K562 (cell line): ENCODE measurements around the gene BEST1. TPM values are rescaled to one million over a fixed set of nuclear protein-coding genes. Genes with fewer than 3 reads are reported as not detected.

Experiments
- BMI1 ChIP-seq: fragments of 150-350 bp; IDR thresholded peaks from 2 replicates; pipeline ENCODE4 v1.6.1; 2014; ENCODE audit warnings: low read length
- FOXA1 ChIP-seq: fragments of 450-650 bp; IDR thresholded peaks from 2 replicates; pipeline ENCODE4 v1.6.1; 2016; ENCODE audit warnings: mild to moderate bottlenecking, borderline replicate concordance
- GABPA ChIP-seq: fragments of 200-800 bp; sonication (Bioruptor generic); conservative IDR thresholded peaks from 2 replicates; pipeline ENCODE4 v1.6.1; 2016; ENCODE audit warnings: low read depth, missing genetic modification characterization, missing compliant biosample characterization
- GTF2E2 ChIP-seq: fragments of 200-800 bp; sonication (Bioruptor generic); IDR thresholded peaks from 2 replicates; pipeline ENCODE4 v1.6.1; 2016; ENCODE audit warnings: missing genetic modification characterization, missing compliant biosample characterization
- HDAC1 ChIP-seq, 2 experiments: fragments of 450-650 bp; IDR thresholded peaks; 2 replicates each; pipeline ENCODE4 v1.6.1; 2016 to 2017; ENCODE audit warnings: inconsistent platforms in 1 of 2, mild to moderate bottlenecking in 1 of 2, moderate library complexity in 1 of 2
- ILK ChIP-seq: fragments of 450-650 bp; IDR thresholded peaks from 2 replicates; pipeline ENCODE4 v1.6.1; 2016; ENCODE audit warnings: missing genetic modification characterization, low read depth, mild to moderate bottlenecking, missing compliant biosample characterization, moderate library complexity, borderline replicate concordance
- KDM4B ChIP-seq, 2 experiments: fragments of 450-650 bp in 1 of 2; sonication (generic) in 1 of 2; IDR thresholded peaks; 2 replicates each; pipeline ENCODE4 v1.6.1; 2016 to 2017; ENCODE audit warnings: borderline replicate concordance in 2 of 2, antibody characterized with exemption in 1 of 2, low read depth in 1 of 2, mild to moderate bottlenecking in 1 of 2
- KLF13 ChIP-seq: fragments of 450-650 bp; IDR thresholded peaks from 2 replicates; pipeline ENCODE4 v1.6.1; 2016; ENCODE audit warnings: missing genetic modification characterization, low read depth, mild to moderate bottlenecking, missing compliant biosample characterization, moderate library complexity, borderline replicate concordance
- MNT ChIP-seq, 2 experiments: fragments of 450-650 bp; conservative IDR thresholded peaks; 2 replicates each; pipeline ENCODE4 v1.6.1; 2017; ENCODE audit warnings: mild to moderate bottlenecking in 2 of 2, moderate library complexity in 2 of 2
- MXD1 ChIP-seq: fragments of 250-450 bp; sonication (Bioruptor Pico); IDR thresholded peaks from 2 replicates; pipeline ENCODE4 v1.8.0; 2021; ENCODE audit warnings: borderline replicate concordance, mild to moderate bottlenecking, moderate library complexity; ENCODE audit not compliant: poor library complexity, severe bottlenecking
- POLR2H ChIP-seq: IDR thresholded peaks from 2 replicates; pipeline ENCODE4 v1.6.1; 2016; ENCODE audit warnings: missing genetic modification characterization, low read depth, mild to moderate bottlenecking, control low read depth, missing compliant biosample characterization, moderate library complexity
- SAFB2 ChIP-seq: fragments of 200-400 bp; formaldehyde crosslinking; IDR thresholded peaks from 2 replicates; pipeline ENCODE4 v1.6.1; 2018; ENCODE audit warnings: borderline replicate concordance, low read length, low read depth, moderate library complexity; ENCODE audit not compliant: severe bottlenecking
- TBP ChIP-seq: optimal IDR thresholded peaks from 2 replicates; pipeline ENCODE3; 2011; ENCODE audit warnings: low read depth, low read length, improper control_type of control experiment
- ZBTB34 ChIP-seq: fragments of 250-450 bp; sonication (Bioruptor Pico); IDR thresholded peaks from 2 replicates; pipeline ENCODE4 v1.8.0; 2021; ENCODE audit warnings: mild to moderate bottlenecking, moderate library complexity
- ZNF12 ChIP-seq: sonication (generic); formaldehyde crosslinking; IDR thresholded peaks from 2 replicates; pipeline ENCODE4 v1.4.0; 2020; ENCODE audit warnings: mild to moderate bottlenecking, missing genetic modification reagents
- ZNF3 ChIP-seq: fragments of 250-450 bp; sonication (Bioruptor Pico); IDR thresholded peaks from 2 replicates; pipeline ENCODE4 v1.5.0; 2021; ENCODE audit warnings: mild to moderate bottlenecking, moderate library complexity
- ZNF583 ChIP-seq: fragments of 250-450 bp; sonication (Bioruptor Pico); IDR thresholded peaks from 2 replicates; pipeline ENCODE4 v1.4.0; 2020
- polyA plus RNA-seq, 8 experiments: library from polyadenylated mRNA; depleted of rRNA in 4 of 8; stranded (reverse) in 5 of 8; unstranded in 3 of 8; fragments of >200 nt; fragmentation: Nextera tagmentation in 2 of 8; fragmentation: Illumina TruSeq in 1 of 8; extraction: Ambion mirVana in 2 of 8; extraction: Trizol in 1 of 8; gene quantifications; 2 replicates each; pipeline versions ENCODE4 v1.2.1 to v1.2.3, GENCODE V29; 2011 to 2014; ENCODE audit warnings: inconsistent platforms in 1 of 8, missing spikeins in 1 of 8
- total RNA-seq, 7 experiments: library from RNA; depleted of rRNA in 6 of 7; stranded (reverse); fragments of >200 nt in 6 of 7; fragmentation: Illumina TruSeq in 2 of 7; extraction: Trizol in 2 of 7; gene quantifications; 2 replicates each; pipeline versions ENCODE4 v1.2.1 to v1.2.3, GENCODE V29; 2011 to 2021; ENCODE audit warnings: low replicate concordance in 1 of 7
- TF ChIP-seq, protein P1 (sequence below): fragments of 250-450 bp; sonication (Bioruptor Pico); IDR thresholded peaks from 2 replicates; pipeline ENCODE4 v1.4.0; 2020; ENCODE audit warnings: mild to moderate bottlenecking
- TF ChIP-seq, protein P2 (sequence below): sonication (generic); formaldehyde crosslinking; IDR thresholded peaks from 2 replicates; pipeline ENCODE4 v1.8.0; 2022; ENCODE audit warnings: missing genetic modification reagents, mild to moderate bottlenecking, moderate library complexity, borderline replicate concordance
- TF ChIP-seq, protein P3 (sequence below): fragments of 250-450 bp; sonication (Bioruptor Pico); IDR thresholded peaks from 2 replicates; pipeline ENCODE4 v1.8.0; 2022; ENCODE audit warnings: moderate library complexity, mild to moderate bottlenecking, inconsistent platforms

The BEST1 gene
- total and polyA plus RNA-seq, 9 of the 15 experiments (the other 6 are each of a cell fraction or from before 2014, with no cell fraction given): 0.07 to 1.3 (median 0.40) TPM

GRCh38 chr11:61949169-61950034, 749 bp upstream of the BEST1 start (continued):
- peak; percentile 92 for TF ChIP-seq GTF2E2
- TF ChIP-seq ZBTB34: no peak
- peak; percentile 85 for TF ChIP-seq ZNF583 (CRISPR knock-in tag)
- no peak for TF ChIP-seq HDAC1 (IDR thresholded peaks at IDR 0.05)
- no peak for TF ChIP-seq BMI1
- no peak for TF ChIP-seq ZNF12 (CRISPR knock-in tag)
- TF ChIP-seq MNT (conservative IDR thresholded peaks at IDR 0.05): peak in 1 of 2 experiments; percentile 36; a peak in 2 of 4 replicates
- TF ChIP-seq MXD1: no peak
- TF ChIP-seq, protein P1, sequence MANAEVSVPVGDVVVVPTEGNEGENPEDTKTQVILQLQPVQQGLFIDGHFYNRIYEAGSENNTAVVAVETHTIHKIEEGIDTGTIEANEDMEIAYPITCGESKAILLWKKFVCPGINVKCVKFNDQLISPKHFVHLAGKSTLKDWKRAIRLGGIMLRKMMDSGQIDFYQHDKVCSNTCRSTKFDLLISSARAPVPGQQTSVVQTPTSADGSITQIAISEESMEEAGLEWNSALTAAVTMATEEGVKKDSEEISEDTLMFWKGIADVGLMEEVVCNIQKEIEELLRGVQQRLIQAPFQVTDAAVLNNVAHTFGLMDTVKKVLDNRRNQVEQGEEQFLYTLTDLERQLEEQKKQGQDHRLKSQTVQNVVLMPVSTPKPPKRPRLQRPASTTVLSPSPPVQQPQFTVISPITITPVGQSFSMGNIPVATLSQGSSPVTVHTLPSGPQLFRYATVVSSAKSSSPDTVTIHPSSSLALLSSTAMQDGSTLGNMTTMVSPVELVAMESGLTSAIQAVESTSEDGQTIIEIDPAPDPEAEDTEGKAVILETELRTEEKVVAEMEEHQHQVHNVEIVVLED (CRISPR knock-in tag): 0 out of 2 replicates have a peak, but pooled peaks have one; percentile 19
- no peak for TF ChIP-seq SAFB2
- TF ChIP-seq, protein P2, sequence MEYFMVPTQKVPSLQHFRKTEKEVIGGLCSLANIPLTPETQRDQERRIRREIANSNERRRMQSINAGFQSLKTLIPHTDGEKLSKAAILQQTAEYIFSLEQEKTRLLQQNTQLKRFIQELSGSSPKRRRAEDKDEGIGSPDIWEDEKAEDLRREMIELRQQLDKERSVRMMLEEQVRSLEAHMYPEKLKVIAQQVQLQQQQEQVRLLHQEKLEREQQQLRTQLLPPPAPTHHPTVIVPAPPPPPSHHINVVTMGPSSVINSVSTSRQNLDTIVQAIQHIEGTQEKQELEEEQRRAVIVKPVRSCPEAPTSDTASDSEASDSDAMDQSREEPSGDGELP (CRISPR knock-in tag): peak; percentile 76
- no peak for TF ChIP-seq ZNF3 (CRISPR knock-in tag)
- peak; percentile 34 for TF ChIP-seq TBP
- TF ChIP-seq, protein P3, sequence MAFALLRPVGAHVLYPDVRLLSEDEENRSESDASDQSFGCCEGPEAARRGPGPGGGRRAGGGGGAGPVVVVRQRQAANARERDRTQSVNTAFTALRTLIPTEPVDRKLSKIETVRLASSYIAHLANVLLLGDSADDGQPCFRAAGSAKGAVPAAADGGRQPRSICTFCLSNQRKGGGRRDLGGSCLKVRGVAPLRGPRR (CRISPR knock-in tag): no peak
- peak; percentile 77 for TF ChIP-seq KLF13 (tag)
- TF ChIP-seq POLR2H: peak; percentile 96
- no peak; a peak in 1 of 4 replicates for TF ChIP-seq KDM4B (IDR thresholded peaks at IDR 0.05; ENCODE audit: borderline replicate concordance in 2 of 2, low read depth in 1 of 2)
- TF ChIP-seq ILK (tag): no peak
- no peak; the same call in 1 of the 2 replicates for TF ChIP-seq GABPA (tag)
- TF ChIP-seq FOXA1: no peak
